GM18870 (cell line): ENCODE results near the gene TAS2R41.

Source experiments
- ATAC-seq: cut with Tn5 transposase; IDR thresholded peaks from one replicate; pipeline ENCODE4 v1.9.1; 2021; ENCODE audit warnings: moderate library complexity; ENCODE audit not compliant: unreplicated experiment

Gene TAS2R41

DNA sequence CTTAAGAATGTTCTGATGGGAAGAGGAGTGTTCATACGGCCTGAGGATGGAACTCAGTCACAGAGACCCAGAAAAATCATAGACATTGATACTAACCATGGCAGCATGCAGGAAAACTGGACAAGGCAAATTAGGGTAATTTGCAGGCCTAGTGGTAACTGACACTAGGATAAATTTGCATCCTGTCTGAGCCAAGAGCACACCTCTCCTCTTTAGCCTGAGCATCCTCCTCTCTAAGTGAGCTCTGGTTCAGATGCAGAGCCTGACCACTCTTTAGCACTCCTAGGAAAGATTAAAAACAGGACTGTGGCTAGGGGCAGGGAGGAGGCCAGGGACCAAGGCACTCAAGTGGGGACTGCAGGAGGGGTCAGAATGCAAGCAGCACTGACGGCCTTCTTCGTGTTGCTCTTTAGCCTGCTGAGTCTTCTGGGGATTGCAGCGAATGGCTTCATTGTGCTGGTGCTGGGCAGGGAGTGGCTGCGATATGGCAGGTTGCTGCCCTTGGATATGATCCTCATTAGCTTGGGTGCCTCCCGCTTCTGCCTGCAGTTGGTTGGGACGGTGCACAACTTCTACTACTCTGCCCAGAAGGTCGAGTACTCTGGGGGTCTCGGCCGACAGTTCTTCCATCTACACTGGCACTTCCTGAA is at the start of gene TAS2R41:
Gene TAS2R41, plus strand, starts transcription at position 373 of the 650 bp plus-strand sequence. Its CDS starts 0 bp downstream, at position 373.
- ATAC-seq: no peak

DNA sequence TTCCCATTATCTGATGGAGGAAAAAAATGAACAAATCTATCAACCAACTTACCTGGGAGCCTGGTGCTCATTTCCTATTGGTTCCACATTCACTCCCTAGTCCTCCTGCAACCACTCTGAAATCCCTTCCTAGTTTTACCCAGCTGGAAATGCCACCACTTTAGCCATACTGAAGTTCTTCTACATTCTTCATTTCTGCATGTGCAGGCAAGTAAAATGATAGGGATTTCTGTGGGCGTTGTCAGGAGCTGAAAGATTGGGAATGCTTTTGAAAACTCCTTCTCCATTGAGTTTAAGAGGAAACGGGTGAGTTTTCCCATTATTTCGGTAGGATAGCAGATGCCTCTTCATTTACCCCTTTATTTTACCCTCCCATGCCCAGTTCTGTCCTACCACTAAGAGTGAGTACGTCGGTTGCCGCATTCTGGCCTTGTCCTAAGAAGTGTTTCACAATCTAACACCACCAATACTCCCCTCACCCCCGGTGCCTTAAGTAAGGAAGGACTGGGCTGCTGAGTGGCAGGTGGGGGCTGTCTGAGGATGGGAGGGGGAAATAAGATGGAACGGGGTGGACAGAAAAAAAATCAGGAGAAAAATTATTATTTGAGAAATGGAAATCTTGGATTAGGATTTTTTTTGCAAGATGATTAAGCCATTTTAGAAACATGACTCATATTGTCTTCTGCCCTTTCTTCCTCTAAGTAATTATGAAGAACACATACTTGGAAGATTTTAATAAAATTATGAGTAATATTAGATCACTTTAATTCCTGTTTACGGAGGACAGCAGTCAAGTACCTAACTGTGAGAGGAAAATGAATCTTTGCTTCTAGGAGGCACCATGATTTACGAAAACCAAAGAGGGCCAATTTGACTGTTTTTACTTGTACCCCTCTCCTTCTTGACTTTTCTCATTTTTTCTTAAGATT is 47.6 kb upstream of the TAS2R41 start:
- no peak for ATAC-seq

DNA sequence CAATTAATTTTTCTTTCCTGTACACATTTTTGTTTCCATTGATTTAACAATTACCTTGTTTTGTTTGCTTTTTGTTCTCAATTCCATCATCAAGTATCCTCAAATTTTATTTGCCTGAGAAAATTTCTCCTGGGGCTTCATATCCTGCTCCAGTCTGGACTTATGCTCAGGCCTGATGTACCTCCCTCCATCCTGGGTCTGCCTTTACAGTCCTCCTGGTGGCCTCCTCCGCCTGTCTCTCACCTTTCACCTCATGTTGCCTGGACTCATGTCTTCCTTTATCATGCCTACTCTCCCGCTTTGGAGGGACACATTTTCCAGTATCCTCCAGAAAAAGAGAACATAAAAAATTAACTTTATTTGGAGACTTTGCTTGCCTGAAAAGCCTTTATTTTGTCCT is 46.6 kb upstream of the TAS2R41 start:
- no peak for ATAC-seq

GRCh38 chr7:143433759-143434158 is 43.9 kb upstream of the TAS2R41 start:
- no peak for ATAC-seq

- ATAC-seq: no peak
Measured at GRCh38 chr7:143434660-143435059, 43.0 kb upstream of the TAS2R41 start.

- ATAC-seq: no peak
Measured at GRCh38 chr7:143435266-143435665, 42.4 kb upstream of the TAS2R41 start.

DNA sequence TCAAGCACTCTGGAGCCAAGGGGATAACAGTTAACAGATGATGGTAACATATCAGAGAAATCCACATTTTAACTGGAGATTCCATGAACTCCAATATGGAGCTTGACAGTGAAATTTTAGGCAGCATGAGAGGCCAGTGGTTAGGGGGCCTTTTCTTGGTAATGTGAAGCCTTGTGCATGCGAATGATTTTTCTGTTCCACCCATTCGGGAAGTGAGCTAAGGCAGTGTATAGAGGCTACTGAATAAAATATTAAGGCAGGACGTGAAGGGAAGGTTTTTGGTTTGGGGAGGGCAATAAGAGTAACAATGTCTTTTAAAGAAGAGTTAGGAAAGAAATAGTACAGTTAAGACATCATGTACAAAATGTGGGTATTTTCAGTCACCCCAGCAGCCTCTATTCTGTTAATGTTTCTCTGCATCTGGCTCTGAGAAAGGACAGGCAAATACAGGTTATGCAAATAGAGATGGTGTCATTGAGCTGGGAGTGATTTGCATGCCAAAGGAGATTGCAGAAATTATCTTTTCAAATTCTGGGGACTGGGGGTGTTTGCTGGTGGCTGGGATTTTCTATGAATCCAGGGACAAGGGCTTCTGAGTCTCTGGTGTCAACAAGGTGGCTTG is 41.2 kb upstream of the TAS2R41 start:
- ATAC-seq: peak; percentile 90

GRCh38 chr7:143437578-143437977 is 40.1 kb upstream of the TAS2R41 start:
- ATAC-seq: peak; percentile 37

DNA sequence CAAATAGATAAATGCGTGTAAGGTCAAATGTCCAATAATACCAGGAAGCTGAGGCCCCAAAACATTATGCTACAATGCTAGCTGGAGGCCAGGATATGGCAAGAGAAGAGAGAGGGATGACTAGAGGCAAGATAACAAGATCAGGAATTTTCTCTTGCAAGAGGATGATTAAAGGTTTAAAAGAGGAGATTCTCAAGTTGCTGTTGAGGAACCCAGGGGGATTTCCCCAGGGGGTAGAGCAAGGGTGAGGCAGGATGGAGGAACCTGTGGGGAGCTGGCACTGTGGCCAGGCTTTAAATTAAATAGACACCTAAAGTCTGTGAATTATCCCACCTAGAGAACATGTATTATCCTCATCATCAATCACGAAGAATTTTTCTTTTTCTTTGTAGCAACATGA is 37.8 kb upstream of the TAS2R41 start:
- ATAC-seq: no peak

- no peak for ATAC-seq
Measured at GRCh38 chr7:143443153-143443552, 34.5 kb upstream of the TAS2R41 start, which contains the start of gene TAS2R60. Gene TAS2R60, plus strand, starts transcription at chr7:143443453. Its CDS starts 0 bp downstream, at chr7:143443453.

GRCh38 chr7:143444063-143444782 is 33.5 kb upstream of the TAS2R41 start:
- ATAC-seq: no peak

- ATAC-seq: no peak
Measured at GRCh38 chr7:143444785-143445184, 32.9 kb upstream of the TAS2R41 start.

DNA sequence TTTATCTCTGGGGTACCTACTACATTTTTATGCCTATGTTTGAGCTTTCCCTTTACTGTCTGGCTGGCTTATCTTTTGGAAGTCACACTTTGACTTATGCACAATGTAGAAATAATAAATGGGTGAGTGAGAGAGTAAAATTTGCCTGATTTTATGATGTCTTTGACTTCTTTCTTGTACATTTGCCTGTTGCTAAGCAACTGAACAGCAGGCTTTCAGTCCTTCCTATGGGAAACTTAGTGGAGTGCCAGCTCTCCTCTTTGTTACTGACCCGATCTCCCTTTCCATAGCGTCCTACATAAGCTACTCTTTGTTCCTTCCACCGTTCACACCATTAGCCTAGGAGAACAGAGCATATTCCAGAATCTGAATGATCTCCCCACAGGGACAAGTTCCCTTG is 30.2 kb upstream of the TAS2R41 start:
- ATAC-seq: no peak

- ATAC-seq: no peak
Measured at GRCh38 chr7:143448429-143448828, 29.2 kb upstream of the TAS2R41 start.

GRCh38 chr7:143449793-143450192 is 27.9 kb upstream of the TAS2R41 start:
- ATAC-seq: no peak

- ATAC-seq: no peak
Measured at GRCh38 chr7:143451122-143451521, 26.6 kb upstream of the TAS2R41 start.

GRCh38 chr7:143451746-143452145 is 25.9 kb upstream of the TAS2R41 start:
- ATAC-seq: no peak

- no peak for ATAC-seq
Measured at GRCh38 chr7:143452495-143452894, 25.2 kb upstream of the TAS2R41 start.

DNA sequence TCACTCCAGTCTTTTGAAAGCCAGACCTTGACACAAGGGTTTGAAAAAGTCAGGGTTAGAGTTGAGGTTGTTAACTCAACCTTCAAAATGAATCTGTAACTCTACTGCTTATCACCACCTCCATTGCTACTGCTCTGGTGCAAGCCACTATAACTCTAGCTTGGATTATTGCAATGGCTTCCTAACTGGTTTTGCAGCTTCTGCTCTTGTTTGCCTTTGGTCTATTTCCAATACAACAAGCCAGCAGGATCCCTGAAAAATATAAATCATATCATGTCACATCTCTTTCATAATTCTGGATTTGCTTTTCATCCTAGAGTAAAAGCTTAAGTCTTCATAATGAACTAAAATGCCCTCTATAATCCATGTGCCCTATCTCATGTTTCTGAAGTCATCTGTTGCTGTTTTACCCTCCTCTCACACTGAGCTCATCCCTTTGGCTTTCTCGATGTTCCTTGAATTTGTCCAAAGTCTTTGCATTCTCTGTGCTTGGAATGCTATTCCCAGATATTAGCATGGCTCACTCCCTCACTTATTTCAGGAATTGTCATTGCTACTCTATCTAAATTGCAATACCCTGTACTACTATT is 23.5 kb upstream of the TAS2R41 start:
- no peak for ATAC-seq

- no peak for ATAC-seq
Measured at GRCh38 chr7:143455491-143455890, 22.2 kb upstream of the TAS2R41 start.

DNA sequence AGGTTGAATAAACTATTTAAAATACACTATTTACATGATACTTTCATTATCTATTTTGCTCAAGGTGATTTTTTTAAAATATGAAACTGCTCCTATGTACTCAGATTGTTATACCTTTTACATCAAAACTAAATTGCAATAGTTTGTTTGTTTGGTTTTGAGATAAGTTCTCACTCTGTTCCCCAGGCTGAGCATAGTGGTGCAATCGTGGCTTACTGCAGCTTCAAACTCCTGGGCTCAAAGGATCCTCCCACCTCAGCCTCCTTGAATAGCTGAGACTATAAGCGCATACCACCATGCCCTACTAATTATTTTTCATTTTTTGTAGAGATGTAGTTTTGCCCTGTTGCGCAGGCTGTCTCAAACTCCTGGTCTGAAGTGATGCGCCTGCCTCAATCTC is 21.7 kb upstream of the TAS2R41 start:
- ATAC-seq: no peak
